Measurements from ENCODE around the gene NQO2.
"Not testable (repeated sequence)": the region's sequence is repeated elsewhere in the genome, so short reads cannot be mapped to it uniquely, and the experiment has no call there.

The NQO2 gene

GRCh38 chr6:3039384-3039783 is 39.7 kb downstream of the NQO2 start:
- DNase-seq: no peak

GRCh38 chr6:3041147-3041546 is 41.5 kb downstream of the NQO2 start:
- DNase-seq: no peak

- no peak for DNase-seq
These were observed 41.9 kb downstream of the NQO2 start for GRCh38 chr6:3041606-3042005.

- no peak for DNase-seq
These were observed 45.7 kb downstream of the NQO2 start for GRCh38 chr6:3045369-3045768.

GRCh38 chr6:3045777-3046176 is 46.1 kb downstream of the NQO2 start:
- peak in 1 of 4 experiments; percentile 30 for DNase-seq

- DNase-seq: peak; percentile 64 to 80 (median 72)
These were observed 46.6 kb downstream of the NQO2 start for GRCh38 chr6:3046295-3046694.

DNA sequence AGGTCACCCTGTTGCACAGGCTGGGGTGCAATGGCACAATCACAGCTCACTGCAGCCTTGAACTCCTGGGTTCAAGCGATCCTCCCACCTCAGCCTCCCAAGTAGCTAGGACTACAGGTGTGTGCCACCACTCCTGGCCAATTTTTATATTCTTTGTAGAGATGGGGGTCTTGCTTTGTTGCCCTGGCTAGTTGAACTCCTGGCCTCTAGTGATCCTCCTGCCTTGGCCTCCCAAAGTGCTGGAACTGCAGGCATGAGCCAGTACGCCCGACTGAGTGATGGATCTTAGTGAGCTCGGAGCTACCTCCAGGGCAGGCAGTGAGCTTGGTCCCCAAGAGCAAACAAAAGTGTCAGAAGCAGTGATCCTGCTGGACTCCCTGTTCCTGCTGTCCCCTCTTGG is 48.3 kb downstream of the NQO2 start:
- not testable (repeated sequence) for DNase-seq

DNA sequence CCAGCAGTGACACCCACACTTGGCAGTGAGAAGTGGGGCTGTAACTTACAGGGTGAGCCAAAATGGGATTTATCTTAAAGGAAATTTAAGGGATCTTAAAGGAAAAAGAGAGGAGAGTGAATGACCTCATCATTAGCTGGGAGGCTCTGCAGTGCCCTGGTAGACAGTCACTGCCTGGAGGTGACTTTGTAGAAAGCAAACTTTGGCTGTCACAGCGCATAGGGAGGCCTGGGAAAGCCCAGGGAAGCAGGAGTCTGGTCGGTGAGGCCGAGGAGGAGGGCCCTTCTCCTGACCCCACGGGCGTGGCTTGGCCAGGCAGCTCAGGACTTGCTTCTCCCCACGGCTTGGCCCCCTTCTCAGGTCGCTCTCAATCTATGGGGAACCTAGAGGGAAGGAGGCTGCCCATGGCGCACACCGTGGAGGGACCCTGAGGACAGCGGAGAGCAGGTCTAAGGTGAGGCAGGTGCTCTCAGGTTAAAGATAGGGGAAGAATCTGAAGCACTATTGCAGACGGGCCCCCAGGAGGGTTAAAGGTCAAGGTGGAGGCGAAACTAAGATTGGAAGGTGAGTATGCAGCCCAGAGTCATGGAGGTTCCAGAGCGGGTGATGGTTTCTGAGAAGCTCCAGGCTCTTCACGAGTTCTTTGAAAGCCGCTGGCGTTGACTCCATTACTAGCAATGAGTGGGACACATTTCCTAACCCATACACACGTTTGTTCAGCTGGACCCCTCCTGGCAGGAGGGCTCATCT is 53.0 kb downstream of the NQO2 start:
- DNase-seq: no peak

DNA sequence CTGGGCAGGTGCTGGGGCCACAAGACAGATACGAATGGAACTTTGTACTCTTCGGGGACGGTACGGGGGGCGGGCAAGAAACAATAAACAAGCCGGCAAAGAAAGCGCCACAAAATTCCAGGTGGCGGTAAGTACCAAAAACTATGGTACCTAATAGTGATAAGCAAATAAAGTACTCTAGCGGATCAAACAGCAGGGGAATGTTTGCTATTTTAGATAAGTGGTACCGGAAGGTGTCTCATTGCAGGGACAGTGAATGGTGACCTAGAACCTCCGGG is 53.5 kb downstream of the NQO2 start:
- DNase-seq: no peak

GRCh38 chr6:3054229-3055157 is 54.8 kb downstream of the NQO2 start:
- peak in 2 of 4 experiments; percentile 4 to 28 for DNase-seq

DNA sequence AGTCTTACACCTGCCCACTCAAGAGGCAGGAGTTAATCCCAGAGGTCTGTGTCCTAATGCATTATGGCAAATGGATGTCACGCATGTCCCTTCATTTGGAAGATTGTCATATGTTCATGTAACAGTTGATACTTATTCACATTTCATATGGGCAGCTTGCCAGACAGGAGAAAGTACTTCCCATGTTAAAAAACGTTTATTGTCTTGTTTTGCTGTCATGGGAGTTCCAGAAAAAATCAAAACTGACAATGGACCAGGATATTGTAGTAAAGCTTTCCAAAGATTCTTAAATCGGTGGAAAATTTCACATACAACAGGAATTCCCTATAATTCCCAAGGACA is 55.4 kb downstream of the NQO2 start:
- DNase-seq: not testable (repeated sequence)

DNA sequence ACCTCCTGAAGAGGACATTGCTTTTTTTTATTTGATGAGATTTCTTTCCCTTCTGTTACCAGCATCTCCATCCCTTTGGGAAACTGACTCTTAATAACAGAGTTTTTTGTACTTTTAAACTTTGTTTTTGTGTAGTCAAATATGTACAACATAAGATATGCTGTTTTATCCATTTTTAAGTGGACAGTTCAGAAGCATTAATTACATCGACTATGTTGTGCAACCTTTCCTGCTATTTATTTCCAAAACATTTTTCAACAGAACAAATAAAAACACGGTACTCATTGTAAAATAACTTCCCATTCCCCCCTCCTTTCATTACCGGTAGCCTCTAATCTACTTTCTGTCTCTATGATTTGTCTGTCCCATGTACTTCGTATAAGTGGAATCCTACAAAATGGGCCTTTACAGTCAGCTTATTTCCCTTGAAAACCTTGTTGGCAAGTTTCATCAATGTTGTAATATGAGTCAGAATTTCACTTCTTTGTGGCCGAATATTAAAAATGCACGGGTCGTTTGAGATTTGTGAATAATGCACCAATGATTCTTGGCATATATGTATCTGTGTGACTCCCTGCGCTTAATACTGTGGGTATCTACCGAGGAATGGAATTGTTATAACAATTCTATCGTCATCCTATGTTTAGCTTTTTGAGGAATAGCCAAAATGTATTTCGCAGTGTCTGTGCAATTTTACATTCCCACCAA is 57.5 kb downstream of the NQO2 start:
- no peak for DNase-seq

- peak in 3 of 4 experiments; percentile 10 to 26 (median 14) for DNase-seq
These were observed 59.3 kb downstream of the NQO2 start for GRCh38 chr6:3058957-3059356.

DNA sequence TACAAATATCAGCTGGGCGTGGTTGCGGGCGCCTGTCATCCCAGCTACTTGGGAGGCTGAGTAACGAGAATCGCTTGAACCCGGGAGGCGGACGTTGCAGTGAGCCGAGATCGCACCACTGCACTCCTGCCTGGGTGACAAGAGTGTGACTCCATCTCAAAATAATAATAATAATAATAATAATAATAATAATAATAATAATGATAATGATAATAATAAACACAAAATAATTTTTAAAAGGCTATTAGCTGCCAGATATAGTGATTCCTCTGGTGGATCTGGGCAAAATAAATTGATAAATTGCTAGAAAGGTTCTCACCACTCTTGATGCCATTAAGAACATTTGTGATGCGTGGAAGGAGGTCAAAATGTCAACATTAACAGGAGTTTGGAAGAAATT is 60.4 kb downstream of the NQO2 start:
- not testable (repeated sequence) for DNase-seq

GRCh38 chr6:3061501-3061941 is 61.8 kb downstream of the NQO2 start:
- no peak for DNase-seq

DNA sequence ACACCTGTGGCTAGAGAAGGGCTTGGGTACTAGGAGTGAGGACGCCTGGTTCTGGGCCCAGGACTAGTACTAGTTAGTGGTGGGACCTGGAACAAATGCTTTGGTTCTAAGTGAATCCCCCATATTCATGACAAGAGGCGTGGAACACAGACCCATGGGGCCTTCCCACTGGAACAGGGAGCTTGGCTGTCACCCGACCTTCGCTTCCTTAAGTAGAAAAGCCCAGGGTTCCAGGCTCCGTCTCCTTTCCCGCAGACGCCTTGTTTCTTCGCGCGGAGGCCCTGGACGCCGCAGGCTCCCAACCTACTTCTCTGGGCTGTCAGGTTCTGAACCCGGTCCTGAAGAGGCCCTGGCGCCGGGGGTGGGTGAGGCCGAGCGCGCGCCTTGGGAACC is 63.6 kb downstream of the NQO2 start:
- peak in 3 of 4 experiments; percentile 26 to 51 (median 34) for DNase-seq

DNA sequence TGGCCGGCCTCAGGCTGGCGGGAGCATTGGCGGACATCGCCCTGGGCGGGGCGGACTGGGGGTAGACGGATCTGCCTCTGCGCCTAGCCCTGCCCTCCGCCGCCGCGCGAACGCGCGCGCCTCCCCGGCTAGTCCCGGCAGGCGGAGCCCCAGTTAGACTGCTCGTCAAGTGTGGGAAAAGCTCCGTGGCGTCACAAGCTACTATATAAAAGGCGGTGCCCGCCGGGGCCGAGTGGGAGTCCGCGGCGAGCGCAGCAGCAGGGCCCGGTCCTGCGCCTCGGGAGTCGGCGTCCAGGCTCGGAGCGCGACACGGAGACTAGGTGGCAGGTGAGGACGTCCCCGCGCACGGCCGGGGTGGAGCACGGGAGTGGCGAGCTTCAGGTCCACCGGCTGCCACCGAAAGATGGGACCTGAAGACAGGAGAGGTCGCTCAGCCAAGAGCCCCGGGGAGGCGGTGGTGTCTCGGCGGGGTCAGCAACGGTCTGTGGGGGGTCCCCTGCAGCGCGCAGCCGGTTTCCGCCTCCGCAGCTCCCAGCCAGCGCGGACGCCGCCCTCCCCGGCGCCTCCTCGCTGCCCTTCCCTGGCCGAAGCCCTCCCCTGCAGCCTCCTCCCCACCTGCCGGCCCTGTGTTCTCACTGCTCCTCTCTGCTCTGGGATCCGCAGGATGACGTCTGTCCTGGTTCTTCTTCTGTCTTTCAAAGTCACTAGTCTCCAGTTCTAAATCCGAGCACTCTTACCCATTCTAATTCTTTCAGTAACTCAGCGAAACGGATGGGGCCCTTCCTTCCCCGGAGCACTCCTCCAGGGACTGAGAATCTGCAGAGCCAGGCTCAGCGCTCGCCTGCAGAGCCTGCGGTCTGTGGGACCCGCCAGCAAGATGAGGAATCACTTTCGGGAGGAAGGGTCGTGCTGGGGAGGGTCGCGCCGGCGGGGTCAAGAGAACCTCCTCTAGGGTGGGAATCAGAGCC is 64.3 kb downstream of the NQO2 start:
- peak; percentile 98 to 99 (median 99) for DNase-seq

DNA sequence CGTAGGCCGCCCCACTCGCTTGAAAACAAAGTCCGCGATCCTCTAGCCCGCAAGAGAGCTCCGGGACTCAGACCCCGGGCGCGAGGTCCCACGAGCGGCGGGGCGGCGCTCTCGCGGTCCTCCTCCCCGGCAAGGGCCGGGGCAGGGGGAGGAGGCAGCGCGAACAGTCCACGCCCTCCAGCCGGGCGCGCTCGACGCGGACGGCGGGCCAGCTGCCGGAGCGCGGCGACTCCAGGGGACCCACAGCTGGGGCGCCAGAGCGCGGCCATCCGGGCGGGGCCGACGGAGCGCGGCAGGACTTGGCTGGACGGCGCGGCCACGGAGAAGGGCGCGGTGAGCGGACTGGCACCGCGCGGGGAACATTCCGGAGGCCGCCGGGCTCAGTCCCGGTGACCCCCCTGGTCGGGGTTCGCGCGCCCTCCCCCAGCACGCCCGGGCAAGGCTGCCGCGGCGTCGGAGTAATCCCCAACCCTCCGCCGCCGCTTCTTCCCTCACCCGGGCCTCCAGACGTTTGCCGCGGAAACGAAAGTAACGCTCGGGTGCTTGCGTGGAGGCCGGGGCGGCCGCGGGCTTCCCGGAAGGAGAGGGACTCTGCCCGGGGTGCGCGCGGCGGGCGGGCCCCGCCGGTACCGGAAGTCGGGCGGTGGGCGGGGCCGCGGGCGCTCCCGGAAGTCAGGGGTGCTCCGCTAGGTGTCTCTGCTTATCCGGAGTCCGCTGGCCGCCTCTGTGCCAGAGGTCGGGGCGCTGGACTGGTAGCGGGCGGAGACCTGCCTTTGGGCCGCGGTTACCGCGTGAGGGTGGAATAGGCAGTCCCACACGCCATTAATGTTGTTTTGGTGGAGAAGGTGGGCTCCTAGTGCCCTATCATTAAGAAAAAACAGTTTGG is 68.9 kb downstream of the NQO2 start, which contains the start of gene RIPK1:
Gene RIPK1, plus strand, starts transcription at position 166 of the 886 bp plus-strand sequence. CDS start 8,330 bp downstream, outside the sequence.
- peak; percentile 94 to 98 (median 96) for DNase-seq

All from suppressor macrophage (primary cell).